CD8-positive, alpha-beta memory T cell (primary cell): ENCODE data around the gene ASPSCR1. TPM values are rescaled to one million over a fixed set of nuclear protein-coding genes. Genes with fewer than 3 reads are reported as not detected.

Experiments used
- CTCF ChIA-PET: fragments of 350-600 bp; sonication (Branson Sonifier 250); formaldehyde crosslinking; loops from one replicate; lab custom pipeline; 2021; ENCODE audit warnings: antibody characterized with exemption; lab: Charles Lee
- POLR2A ChIA-PET: fragments of 350-600 bp; sonication (Branson Sonifier 250); formaldehyde crosslinking; loops from one replicate; lab custom pipeline; 2021; ENCODE audit warnings: antibody characterized with exemption; lab: Charles Lee
- DNase-seq, 5 donors: peaks; one replicate each; pipeline versions ENCODE4 v3.0.0 to v3.0.0-alpha.2; 2020 to 2022; ENCODE audit warnings: mixed read lengths in 1 of 5
- H3K27ac ChIP-seq: one replicate; pipeline ENCODE4 v1.7.0; 2013; ENCODE audit warnings: low read depth, mild to moderate bottlenecking, low read length, moderate library complexity
- H3K27me3 ChIP-seq: 2 replicates; pipeline ENCODE4 v1.7.0; 2013; ENCODE audit warnings: low read length, mild to moderate bottlenecking; ENCODE audit not compliant: insufficient read depth, poor library complexity, severe bottlenecking
- H3K36me3 ChIP-seq: 2 replicates; pipeline ENCODE4 v1.7.0; 2013; ENCODE audit warnings: mild to moderate bottlenecking, low read length, moderate library complexity; ENCODE audit not compliant: insufficient read depth
- H3K4me1 ChIP-seq: 2 replicates; pipeline ENCODE4 v1.7.0; 2013; ENCODE audit warnings: mild to moderate bottlenecking, low read length, moderate library complexity; ENCODE audit not compliant: insufficient read depth
- H3K4me3 ChIP-seq: 2 replicates; pipeline ENCODE4 v1.7.0; 2013; ENCODE audit warnings: mild to moderate bottlenecking, low read length
- H3K9me3 ChIP-seq: 2 replicates; pipeline ENCODE4 v1.7.0; 2013; ENCODE audit warnings: mild to moderate bottlenecking, low read length
- H3K27ac Mint-ChIP-seq, 8 donors: one replicate each; pipeline ENCODE4 v1.8.0; 2020 to 2021; ENCODE audit warnings: mixed read lengths in 8 of 8, mild to moderate bottlenecking in 6 of 8, inconsistent platforms in 3 of 8, moderate library complexity in 3 of 8
- H3K27me3 Mint-ChIP-seq, 2 donors: one replicate each; pipeline ENCODE4 v1.8.0; 2020 to 2021; ENCODE audit warnings: mixed read lengths in 2 of 2, mild to moderate bottlenecking in 1 of 2, moderate library complexity in 1 of 2
- H3K36me3 Mint-ChIP-seq, 3 donors: one replicate each; pipeline ENCODE4 v1.8.0; 2020 to 2021; ENCODE audit warnings: mixed read lengths in 3 of 3, inconsistent platforms in 1 of 3, mild to moderate bottlenecking in 1 of 3
- H3K4me1 Mint-ChIP-seq, 3 donors: one replicate each; pipeline ENCODE4 v1.8.0; 2020 to 2021; ENCODE audit warnings: mixed read lengths in 3 of 3, inconsistent platforms in 1 of 3, mild to moderate bottlenecking in 1 of 3
- H3K4me3 Mint-ChIP-seq, 7 donors: one replicate each; pipeline ENCODE4 v1.8.0; 2020 to 2021; ENCODE audit warnings: mixed read lengths in 7 of 7, mild to moderate bottlenecking in 6 of 7, moderate library complexity in 4 of 7, inconsistent platforms in 2 of 7
- H3K9me3 Mint-ChIP-seq, 5 donors: one replicate each; pipeline ENCODE4 v1.8.0; 2020 to 2022; ENCODE audit warnings: mixed read lengths in 5 of 5, mild to moderate bottlenecking in 3 of 5, moderate library complexity in 2 of 5, inconsistent platforms in 1 of 5
- polyA plus RNA-seq: library from polyadenylated mRNA; unstranded; fragments of 300-500 nt; fragmentation: Illumina TruSeq; gene quantifications from one replicate; pipeline ENCODE4 v1.2.3, GENCODE V29; 2021
- total RNA-seq, 2 experiments: library from RNA; stranded (reverse); gene quantifications; one replicate each; pipeline ENCODE4 v1.2.3, GENCODE V29; 2021

The ASPSCR1 gene
- total and polyA plus RNA-seq, 3 experiments from 2014 or later, result 29.2 to 35.9 (median 32.0) TPM

GRCh38 chr17:82012640-82013295, 35.3 kb downstream of the ASPSCR1 start:
- Mint-ChIP-seq H3K4me1 (no peaks in the 10 kb centered on the region), H3K4me3 (no peak overlapping the region), H3K27me3 (no peaks in the 10 kb centered on the region), H3K27ac (no peak overlapping the region), H3K9me3 (no peaks in the 10 kb centered on the region), H3K36me3 (peaks cover 0 to 2% (median 0%) of the 10 kb centered on the region in 3 donors)
- Histone ChIP-seq H3K4me1 (no peaks in the 10 kb centered on the region), H3K4me3 (no peak overlapping the region), H3K36me3 (no peaks in the 10 kb centered on the region), H3K27ac (no peak overlapping the region), H3K27me3 (no peaks in the 10 kb centered on the region), H3K9me3 (no peaks in the 10 kb centered on the region)
- POLR2A ChIA-PET, result no interaction called here
- DNase-seq, result no peak
- CTCF ChIA-PET, result interaction anchor here (1.3 kb wide), 2 partner anchors 17 to 54 kb away, joined by 3 read pairs; no protein-coding TSS in a partner anchor

GRCh38 chr17:82013341-82013740, 35.9 kb downstream of the ASPSCR1 start:
- peaks cover 0 to 4% (median 0%) of the 10 kb centered on the region in 3 donors for H3K36me3 Mint-ChIP-seq
- no peaks in the 10 kb centered on the region for H3K27me3 Mint-ChIP-seq
- no peaks in the 10 kb centered on the region for H3K4me1 ChIP-seq
- no peaks in the 10 kb centered on the region for H3K27me3 ChIP-seq
- ChIA-PET CTCF (interaction anchor here (1.3 kb wide), 2 partner anchors 17 to 54 kb away, joined by 3 read pairs; no protein-coding TSS in a partner anchor), POLR2A (no interaction called here)
- H3K4me3 Mint-ChIP-seq, result no peak overlapping the region
- no peaks in the 10 kb centered on the region for H3K36me3 ChIP-seq
- no peaks in the 10 kb centered on the region for H3K4me1 Mint-ChIP-seq
- H3K9me3 Mint-ChIP-seq, result no peaks in the 10 kb centered on the region
- no peak for DNase-seq
- no peak overlapping the region for H3K27ac Mint-ChIP-seq
- no peak overlapping the region for H3K4me3 ChIP-seq
- H3K27ac ChIP-seq, result no peak overlapping the region
- H3K9me3 ChIP-seq, result no peaks in the 10 kb centered on the region

- ChIA-PET CTCF (interaction anchor here (1.3 kb wide), 2 partner anchors 16 to 55 kb away, joined by 3 read pairs; no protein-coding TSS in a partner anchor), POLR2A (no interaction called here)
- H3K36me3 ChIP-seq, result peaks cover 5% of the 10 kb centered on the region
- no peak for DNase-seq
- H3K4me3 Mint-ChIP-seq, result no peak overlapping the region
- H3K4me3 ChIP-seq, result no peak overlapping the region
- no peak overlapping the region for H3K27ac ChIP-seq
- H3K36me3 Mint-ChIP-seq, result peaks cover 0 to 9% (median 0%) of the 10 kb centered on the region in 3 donors
- no peaks in the 10 kb centered on the region for H3K27me3 ChIP-seq
- H3K9me3 Mint-ChIP-seq, result no peaks in the 10 kb centered on the region
- H3K27ac Mint-ChIP-seq, result no peak overlapping the region
- no peaks in the 10 kb centered on the region for H3K9me3 ChIP-seq
- no peaks in the 10 kb centered on the region for H3K4me1 Mint-ChIP-seq
- H3K4me1 ChIP-seq, result no peaks in the 10 kb centered on the region
- no peaks in the 10 kb centered on the region for H3K27me3 Mint-ChIP-seq
These were observed 36.4 kb downstream of the ASPSCR1 start for GRCh38 chr17:82013772-82014321.

GRCh38 chr17:82014432-82014831, 37.0 kb downstream of the ASPSCR1 start:
- H3K9me3 Mint-ChIP-seq, result no peaks in the 10 kb centered on the region
- no peak overlapping the region for H3K4me3 Mint-ChIP-seq
- Histone ChIP-seq H3K36me3 (peaks cover 6% of the 10 kb centered on the region), H3K27ac (no peak overlapping the region), H3K27me3 (no peaks in the 10 kb centered on the region), H3K4me3 (no peak overlapping the region), H3K4me1 (no peaks in the 10 kb centered on the region), H3K9me3 (no peaks in the 10 kb centered on the region)
- ChIA-PET POLR2A (no interaction called here), CTCF (no interaction called here)
- no peaks in the 10 kb centered on the region for H3K27me3 Mint-ChIP-seq
- H3K36me3 Mint-ChIP-seq, result peaks cover 0 to 10% (median 0%) of the 10 kb centered on the region in 3 donors
- H3K4me1 Mint-ChIP-seq, result peaks cover 0 to 1% (median 0%) of the 10 kb centered on the region in 3 donors
- DNase-seq, result no peak
- H3K27ac Mint-ChIP-seq, result no peak overlapping the region

- no peak overlapping the region for H3K4me3 ChIP-seq
- POLR2A ChIA-PET, result no interaction called here
- H3K4me1 ChIP-seq, result no peaks in the 10 kb centered on the region
- no peak for DNase-seq
- H3K27ac Mint-ChIP-seq, result no peak overlapping the region
- H3K27ac ChIP-seq, result no peak overlapping the region
- H3K4me1 Mint-ChIP-seq, result peaks cover 0 to 2% (median 1%) of the 10 kb centered on the region in 3 donors
- no peaks in the 10 kb centered on the region for H3K9me3 Mint-ChIP-seq
- no peaks in the 10 kb centered on the region for H3K27me3 Mint-ChIP-seq
- no peaks in the 10 kb centered on the region for H3K9me3 ChIP-seq
- no peak overlapping the region for H3K4me3 Mint-ChIP-seq
- H3K36me3 ChIP-seq, result peaks cover 6% of the 10 kb centered on the region
- peaks cover 0 to 10% (median 0%) of the 10 kb centered on the region in 3 donors for H3K36me3 Mint-ChIP-seq
- H3K27me3 ChIP-seq, result no peaks in the 10 kb centered on the region
- CTCF ChIA-PET, result interaction anchor here (2.0 kb wide), 1 partner anchor 55 kb away, joined by 8 read pairs; no protein-coding TSS in a partner anchor
These were observed 37.5 kb downstream of the ASPSCR1 start for GRCh38 chr17:82014971-82015310.

GRCh38 chr17:82015311-82015971, 38.0 kb downstream of the ASPSCR1 start:
- H3K9me3 ChIP-seq, result no peaks in the 10 kb centered on the region
- no peaks in the 10 kb centered on the region for H3K4me1 ChIP-seq
- no peak overlapping the region for H3K27ac ChIP-seq
- H3K4me1 Mint-ChIP-seq, result peaks cover 1 to 6% (median 1%) of the 10 kb centered on the region in 3 donors
- ChIA-PET CTCF (interaction anchor here (1.8 to 2.0 kb wide), 2 partner anchors 11 to 56 kb away, joined by 4 to 8 read pairs; no protein-coding TSS in a partner anchor), POLR2A (no interaction called here)
- no peak overlapping the region for H3K4me3 ChIP-seq
- peaks cover 6% of the 10 kb centered on the region for H3K36me3 ChIP-seq
- no peaks in the 10 kb centered on the region for H3K27me3 Mint-ChIP-seq
- no peaks in the 10 kb centered on the region for H3K9me3 Mint-ChIP-seq
- DNase-seq, result no peak
- no peak overlapping the region for H3K27ac Mint-ChIP-seq
- peaks cover 0 to 10% (median 0%) of the 10 kb centered on the region in 3 donors for H3K36me3 Mint-ChIP-seq
- no peak overlapping the region for H3K4me3 Mint-ChIP-seq
- no peaks in the 10 kb centered on the region for H3K27me3 ChIP-seq

GRCh38 chr17:82016061-82016874, 38.8 kb downstream of the ASPSCR1 start:
- no peaks in the 10 kb centered on the region for H3K9me3 ChIP-seq
- no peak overlapping the region for H3K27ac ChIP-seq
- peaks cover 4 to 14% (median 6%) of the 10 kb centered on the region in 3 donors for H3K4me1 Mint-ChIP-seq
- H3K9me3 Mint-ChIP-seq, result no peaks in the 10 kb centered on the region
- no peak overlapping the region for H3K27ac Mint-ChIP-seq
- peaks cover 0 to 10% (median 0%) of the 10 kb centered on the region in 3 donors for H3K36me3 Mint-ChIP-seq
- H3K36me3 ChIP-seq, result peaks cover 6% of the 10 kb centered on the region
- no peak for DNase-seq
- H3K27me3 Mint-ChIP-seq, result no peaks in the 10 kb centered on the region
- no peak overlapping the region for H3K4me3 ChIP-seq
- no peaks in the 10 kb centered on the region for H3K27me3 ChIP-seq
- no peak overlapping the region for H3K4me3 Mint-ChIP-seq
- ChIA-PET POLR2A (no interaction called here), CTCF (interaction anchor here (1.8 to 2.0 kb wide), 2 partner anchors 10 to 57 kb away, joined by 4 to 8 read pairs; no protein-coding TSS in a partner anchor)
- H3K4me1 ChIP-seq, result peaks cover 5% of the 10 kb centered on the region
